NOMO-1 (cell line): ENCODE measurements around the gene ACADVL.

Source experiments
- DNase-seq, 2 experiments: peaks; one replicate each; lab custom pipeline; 2025; ENCODE audit not compliant: unreplicated experiment in 2 of 2; lab: John Stamatoyannopoulos, UW

ACADVL gene

DNA sequence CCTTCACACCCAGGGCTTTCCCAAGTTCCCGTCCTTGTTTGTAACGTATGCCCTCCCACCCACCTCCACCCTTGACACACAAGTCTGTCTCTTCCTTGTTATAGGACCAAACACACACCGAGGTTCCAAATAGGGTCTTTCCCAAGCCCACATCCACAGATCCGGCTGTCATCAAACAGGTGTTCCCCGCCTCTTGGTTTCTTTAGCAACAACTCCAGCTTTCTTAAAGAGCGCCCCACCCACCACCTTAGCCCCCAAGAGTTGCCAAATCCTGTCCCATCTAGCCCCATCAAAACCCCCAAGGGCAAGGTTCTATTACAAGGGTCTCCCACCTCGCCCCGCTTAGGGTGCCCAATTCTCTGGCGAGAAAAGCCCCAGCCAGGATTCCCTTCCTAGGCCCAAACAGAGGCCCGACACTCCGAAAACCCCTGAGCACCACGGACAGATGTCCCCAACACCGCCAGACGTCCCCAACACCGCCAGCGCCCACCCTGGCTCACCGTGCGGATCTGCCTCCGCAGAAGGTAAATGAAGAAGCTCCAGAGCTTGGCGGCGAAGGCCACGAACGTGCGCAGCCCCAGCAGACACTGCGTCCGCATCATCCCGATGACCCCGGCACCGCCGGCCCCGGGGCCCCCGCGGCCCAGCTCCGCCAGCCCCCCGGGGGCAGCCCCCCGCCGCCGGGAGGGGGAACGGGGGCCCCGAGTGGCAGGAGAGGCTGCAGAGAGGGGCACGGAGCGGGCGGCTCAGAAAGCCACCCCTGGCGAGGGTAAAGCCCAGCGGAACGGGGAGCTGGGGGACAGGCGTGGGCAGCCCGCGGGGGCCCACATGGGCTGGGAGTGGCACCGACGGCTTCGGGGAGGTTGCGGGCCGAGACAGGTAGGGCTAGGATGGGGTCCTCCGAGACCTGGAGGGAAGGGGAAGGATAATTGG, 31.2 kb downstream of the ACADVL start:
- no peak for DNase-seq

DNA sequence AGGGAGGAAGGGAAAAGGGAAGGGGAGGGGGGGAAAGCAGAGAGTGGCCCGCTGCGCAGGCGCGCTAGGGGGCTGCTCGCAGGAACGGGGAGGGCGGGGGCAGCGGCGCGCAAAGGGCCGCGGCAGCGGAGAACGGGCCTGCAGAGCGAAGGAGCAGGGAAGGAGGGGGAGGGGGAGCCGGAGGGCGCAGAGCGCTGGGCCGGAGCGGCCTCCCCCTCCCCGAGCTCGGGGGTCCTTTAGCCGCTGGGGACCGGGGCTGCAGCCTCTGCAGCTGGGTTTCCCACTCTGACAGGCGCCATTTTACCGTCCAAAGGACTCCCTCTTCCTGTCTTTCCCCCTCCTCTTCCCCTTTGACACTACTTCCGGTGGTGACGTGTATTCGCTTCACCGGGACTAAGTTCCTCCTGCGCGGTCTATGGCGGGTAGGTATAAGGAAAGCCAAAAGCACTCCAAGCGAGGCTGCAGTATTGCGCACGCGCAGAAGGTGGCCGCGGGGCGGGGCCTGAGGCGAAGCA, 32.0 kb downstream of the ACADVL start, which contains the start of gene CTDNEP1:
Gene CTDNEP1 (minus strand): TSS at position 74 of the 515 bp plus-strand sequence. CDS start 438 bp downstream, outside the sequence.
- peak; percentile 95 to 98 for DNase-seq

DNA sequence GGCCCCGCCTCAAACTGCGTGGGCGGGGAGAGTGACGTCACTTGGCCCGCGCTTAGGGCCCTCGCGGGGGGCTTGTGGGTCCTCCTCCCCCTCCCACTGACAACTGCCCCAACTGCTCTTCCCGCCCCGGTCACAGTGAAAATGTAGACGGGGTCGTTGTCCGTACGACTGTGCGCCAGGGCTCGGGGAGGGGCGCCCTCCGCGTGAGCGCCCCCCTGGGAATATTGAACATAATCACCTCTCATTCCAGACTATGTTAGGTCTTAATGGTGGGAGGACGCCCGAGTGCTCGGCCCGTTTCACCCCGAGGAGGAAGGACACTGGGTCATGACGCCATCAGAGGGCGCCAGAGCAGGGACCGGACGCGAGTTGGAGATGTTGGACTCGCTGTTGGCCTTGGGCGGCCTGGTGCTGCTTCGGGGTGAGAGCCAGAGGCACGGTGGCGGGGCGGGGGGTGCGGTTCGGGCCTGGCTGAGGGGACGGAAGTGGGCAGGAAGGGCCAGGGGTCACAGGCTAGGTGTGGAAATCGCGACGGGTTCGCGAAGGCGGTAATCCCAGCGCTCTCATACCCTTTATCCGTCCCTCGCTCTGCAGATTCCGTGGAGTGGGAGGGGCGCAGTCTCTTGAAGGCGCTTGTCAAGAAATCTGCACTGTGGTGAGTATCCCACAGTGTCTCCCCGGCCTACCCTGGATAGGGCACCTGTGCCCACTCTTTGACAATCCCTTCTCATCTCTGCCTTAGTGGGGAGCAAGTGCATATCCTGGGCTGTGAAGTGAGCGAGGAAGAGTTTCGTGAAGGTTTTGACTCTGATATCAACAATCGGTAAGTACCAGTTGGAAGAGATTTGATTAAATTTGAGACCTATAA, 32.7 kb downstream of the ACADVL start, which contains the start of gene ELP5:
Gene ELP5 (plus strand): TSS at position 40 of the 868 bp plus-strand sequence. CDS start 336 bp downstream, at position 376.
- peak; percentile 89 to 90 for DNase-seq

DNA sequence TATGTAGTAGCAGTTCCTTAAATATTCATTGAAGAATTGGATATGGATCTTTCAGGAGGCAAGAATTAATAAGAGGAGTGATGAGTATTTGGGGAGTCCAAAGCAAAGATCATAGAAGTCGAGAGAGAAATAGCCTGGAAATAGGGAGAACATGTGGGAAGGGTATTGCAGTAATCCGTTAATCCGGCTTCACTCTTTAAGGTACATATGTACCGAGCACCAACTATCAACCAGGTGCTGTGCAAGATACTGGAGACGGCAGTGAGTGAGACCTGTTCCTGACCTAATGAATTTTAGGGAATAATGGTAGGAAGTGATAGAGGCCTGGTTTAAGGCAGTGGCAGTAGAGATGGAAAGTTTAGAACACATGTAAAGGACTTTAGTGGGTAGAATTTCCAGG, 33.3 kb downstream of the ACADVL start:
- no peak for DNase-seq

DNA sequence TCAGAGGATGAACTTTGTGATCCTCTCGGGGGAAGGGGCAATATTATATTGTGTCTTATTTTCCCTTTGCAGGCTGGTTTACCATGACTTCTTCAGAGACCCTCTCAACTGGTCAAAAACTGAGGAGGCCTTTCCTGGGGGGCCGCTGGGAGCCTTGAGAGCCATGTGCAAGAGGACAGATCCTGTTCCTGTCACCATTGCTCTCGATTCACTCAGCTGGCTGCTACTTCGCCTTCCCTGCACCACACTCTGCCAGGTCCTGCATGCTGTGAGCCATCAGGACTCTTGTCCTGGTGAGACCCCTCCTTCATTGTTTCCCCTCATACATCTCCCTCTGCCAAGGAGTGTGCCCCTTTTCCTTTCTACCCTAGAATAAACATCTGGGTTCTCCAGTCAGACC, 34.8 kb downstream of the ACADVL start:
- no peak for DNase-seq

DNA sequence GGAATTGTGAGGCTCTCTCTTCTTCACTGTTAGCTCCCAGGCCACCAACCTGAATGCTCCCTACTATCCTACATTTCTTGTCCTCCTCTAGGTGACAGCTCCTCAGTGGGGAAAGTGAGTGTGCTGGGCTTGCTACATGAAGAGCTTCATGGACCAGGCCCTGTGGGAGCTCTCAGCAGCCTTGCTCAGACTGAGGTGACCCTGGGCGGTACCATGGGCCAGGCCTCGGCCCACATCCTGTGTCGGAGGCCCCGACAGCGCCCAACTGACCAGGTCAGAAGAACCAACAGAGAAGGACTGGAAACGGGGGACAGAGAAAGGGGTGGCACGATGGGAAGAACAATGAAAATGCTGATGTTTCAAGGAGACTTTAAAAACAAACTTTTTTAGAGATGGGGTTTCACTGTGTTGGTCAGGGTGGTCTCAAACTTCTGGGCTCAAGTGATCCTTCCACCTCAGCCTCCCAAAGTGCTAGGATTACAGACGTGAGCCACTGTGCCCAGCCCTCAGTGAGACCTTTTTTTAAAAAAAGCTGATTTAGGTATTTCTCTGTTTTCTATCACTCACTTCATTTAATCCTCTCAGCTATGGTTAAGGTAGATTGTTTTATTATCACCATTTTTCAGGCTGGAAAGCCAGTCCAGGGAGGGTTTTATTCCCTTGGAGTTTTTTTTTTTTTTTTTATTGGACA, 37.2 kb downstream of the ACADVL start:
- DNase-seq, result no peak

DNA sequence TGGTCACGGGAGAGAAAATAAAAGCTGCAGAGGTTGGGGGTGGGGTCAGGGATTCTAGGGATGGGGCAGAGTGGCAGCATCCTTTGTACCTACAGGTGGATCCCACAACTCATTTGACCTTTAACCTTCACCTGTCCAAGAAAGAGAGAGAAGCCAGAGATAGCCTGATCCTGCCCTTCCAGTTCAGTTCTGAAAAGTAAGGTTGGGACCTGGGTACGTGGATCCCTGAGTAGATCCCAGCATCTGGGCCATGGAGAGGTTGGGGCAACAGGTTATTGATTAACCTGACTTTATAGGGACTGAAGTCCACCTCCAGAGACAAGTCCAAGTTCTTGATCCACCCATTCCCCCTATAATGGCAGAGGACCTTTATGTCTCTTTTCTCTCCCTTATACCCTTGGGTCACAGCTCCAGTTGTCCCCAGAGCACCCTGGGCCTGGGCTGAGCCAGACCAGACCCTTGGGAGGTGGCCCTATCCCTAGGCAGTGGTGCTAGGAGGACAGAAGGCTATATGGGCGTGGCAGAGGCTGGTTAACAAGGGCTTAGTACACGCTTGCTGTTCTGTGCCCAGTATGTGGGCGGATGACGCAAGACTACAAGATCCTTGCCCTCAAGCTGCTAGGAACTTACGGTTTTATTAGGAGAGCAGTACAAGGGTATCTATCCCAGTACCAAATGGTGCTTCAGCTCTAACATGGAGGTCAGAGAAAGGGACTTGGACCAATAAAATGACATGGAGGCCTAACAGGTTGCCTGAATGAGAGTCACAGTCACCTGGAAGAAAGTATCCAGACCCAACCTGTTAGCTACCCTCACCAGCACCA, 39.2 kb downstream of the ACADVL start:
- DNase-seq, result no peak

DNA sequence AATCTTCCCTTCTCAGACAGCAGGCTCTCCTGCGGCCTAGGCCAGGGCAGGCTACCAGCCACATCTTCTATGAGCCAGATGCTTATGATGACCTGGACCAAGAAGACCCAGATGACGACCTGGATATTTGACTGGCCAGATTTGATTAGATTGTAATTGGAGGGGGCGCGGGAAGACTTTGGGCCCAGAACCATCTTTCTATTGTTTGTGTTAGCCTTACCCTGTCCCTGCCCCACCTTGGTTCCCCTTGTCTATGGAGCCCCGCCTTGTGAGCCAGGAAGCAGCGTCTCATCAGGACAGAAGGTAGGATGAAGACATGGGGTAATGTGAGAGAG, 39.8 kb downstream of the ACADVL start:
- DNase-seq, result no peak

DNA sequence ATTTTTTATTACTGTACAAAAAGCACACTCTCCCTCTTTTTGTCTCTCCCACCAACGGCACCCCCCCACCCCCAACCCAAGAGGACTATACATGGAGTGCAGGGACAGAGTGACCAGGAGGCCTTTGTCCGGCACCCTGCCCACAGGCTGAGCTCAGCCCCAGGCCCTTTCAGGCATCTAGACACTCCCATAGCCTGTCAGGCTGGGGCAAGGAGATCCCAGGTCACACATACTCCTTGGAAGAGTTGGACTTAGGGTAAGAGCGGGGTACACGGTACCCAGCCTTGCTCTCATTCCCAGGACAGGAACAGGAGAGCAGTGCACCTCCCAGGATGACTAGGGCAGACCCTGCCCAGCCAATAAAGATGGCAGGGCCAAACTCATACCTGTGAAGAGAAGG, 40.4 kb downstream of the ACADVL start:
- DNase-seq, result no peak

DNA sequence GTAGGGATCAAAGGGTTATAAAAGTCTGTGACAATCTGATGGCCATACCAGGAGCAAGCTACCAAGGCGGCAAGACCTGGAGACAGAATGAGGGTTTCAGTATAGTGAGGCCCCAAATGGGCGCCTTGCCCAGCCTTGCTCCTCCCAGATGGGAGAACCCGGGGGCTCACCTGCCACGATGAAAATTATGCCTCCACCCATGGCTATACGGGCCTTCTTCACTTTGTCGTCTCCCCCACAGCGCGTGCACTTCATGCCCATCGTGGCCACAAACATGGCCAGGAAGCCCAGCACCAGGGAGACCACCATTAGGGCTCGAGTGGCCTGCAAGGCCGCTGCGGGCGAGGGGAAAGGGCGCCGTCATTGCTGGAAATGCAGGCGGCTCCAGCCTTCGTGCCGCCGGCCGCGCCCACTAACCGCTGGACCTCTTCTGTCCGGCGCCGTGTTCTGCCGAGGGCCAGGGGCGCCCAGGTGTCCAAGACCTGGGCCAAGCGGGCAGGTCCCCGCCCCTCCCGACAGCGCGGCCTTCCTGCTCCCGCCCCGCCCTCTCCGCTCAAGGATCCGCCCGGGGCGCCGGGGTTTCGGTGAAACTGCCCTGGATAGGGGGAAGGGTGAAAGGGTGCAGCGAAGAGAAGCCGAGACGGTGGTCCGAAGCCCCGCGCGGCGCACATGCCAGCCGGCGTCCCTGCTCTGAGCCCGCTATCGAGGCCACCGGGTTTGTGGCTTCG, 41.1 kb downstream of the ACADVL start:
- DNase-seq, result no peak

DNA sequence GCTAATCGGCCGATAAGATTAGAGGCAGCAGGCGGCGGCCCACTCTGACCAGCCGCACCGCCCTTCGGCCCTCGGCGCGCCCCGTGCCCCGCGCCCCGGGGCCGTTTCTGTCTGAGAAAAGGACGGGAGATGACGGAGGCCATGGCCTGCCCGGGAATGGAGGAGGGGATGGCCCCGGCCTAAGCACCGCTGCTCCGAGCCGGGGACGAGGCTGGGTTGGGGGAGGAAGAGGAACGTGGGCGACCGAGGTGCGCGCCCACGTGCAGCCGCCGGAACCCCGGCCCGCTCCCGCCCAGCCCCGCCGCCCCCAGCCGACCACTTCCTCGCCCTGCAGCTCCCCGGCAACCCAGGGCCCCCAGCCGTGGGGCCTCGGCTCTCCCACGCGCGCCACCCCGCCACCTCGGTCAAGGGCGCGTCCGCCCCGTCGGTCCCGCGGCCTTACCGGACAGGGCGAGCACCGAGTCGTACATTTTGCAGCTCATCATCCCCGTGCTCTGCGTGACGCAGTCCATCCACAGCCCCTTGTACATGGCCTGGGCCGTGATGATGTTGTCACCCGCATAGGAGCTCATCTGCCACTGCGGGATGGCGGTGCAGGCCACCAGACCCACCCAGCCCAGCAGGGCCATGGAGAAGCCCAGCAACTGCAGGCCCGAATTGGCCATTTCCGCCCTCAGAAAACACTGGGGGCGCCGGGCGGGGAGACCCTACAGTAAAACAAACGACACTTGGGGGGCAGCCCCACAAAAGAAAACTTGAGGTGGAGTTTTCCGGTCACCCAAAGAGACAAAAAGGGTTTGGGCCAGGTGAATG, 41.8 kb downstream of the ACADVL start:
- DNase-seq, result no peak

DNA sequence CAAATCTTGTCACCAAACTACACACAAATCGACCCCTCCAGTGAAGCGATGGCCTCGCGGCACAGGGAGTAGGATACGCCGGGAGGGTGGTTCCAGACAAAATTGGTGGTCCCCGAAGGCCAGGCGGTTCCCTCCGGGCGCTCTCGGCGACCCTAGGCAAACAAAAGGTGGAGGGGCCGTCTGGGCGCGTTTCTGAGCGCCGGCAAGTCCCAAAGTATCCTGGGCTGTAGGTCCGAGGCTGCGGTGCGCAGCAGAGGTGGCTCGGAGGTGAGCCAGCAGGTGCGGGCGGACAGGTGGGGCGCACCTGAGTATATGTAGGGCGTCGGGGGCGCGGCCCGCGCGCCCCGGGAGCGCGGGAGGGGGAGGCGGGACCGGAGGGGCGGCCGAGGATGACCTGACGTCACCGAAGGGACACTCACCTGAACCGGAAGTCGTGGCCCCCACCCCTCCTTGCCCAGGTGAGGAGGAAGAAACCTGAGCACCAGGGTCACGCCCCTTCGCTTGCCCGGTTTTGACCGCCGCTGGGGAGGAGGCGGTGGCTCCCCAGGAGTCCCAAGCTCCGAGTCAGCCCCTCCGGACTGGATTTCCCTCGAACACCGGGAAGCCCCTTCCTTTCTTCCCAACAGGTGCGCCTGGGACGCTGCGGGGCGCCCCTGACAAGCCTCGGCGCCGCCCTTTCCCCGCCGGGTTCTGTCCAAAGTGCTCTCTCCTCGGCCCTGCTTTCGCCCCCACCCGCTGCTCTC, 42.6 kb downstream of the ACADVL start, which contains the start of gene CLDN7:
Gene CLDN7 (minus strand): TSS at position 287 of the 743 bp plus-strand sequence. CDS start 435 bp downstream, outside the sequence.
- no peak for DNase-seq

DNA sequence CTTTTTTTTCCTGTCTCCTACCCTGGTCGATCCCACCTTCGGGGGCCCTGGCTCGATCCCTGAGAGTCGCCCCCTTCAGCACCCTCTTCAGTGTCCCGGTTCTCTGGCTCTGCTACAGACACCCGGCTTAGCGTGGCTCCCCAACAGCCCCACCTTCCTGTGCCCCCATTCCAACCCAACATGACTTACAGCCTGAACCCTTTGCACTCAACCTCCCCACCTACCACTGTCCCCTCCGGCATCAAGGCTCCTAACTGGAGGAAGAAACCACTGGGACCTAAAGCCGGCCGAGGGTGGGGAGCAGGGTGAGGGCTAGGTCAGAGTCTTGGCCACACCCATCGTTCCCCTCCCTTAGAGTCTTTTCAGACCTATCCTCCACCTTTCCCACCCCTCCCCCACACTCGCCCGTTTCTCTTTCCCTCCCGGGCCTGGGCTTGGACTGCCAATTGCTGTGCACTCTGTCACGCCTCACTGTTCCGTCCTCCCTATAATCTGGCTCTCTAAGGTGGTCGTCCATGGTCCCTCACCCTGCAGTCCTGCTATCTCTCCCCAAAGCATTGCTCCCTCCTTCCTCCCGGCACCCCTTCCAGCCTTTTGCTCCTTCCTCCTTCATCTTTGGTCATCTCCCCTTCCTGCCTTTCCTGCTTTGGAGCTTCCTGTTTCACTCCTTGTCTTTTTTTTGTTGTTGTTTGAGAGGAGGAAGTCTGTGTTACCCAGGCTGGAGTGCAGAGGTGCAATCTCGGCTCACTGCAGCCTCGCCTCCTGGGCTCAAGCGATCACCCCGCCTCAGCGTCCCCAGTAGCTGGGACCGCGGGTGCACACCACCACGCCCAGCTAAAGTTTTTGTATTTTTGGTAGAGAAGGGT, 43.4 kb downstream of the ACADVL start:
- peak in 1 of 2 experiments; percentile 28 for DNase-seq

DNA sequence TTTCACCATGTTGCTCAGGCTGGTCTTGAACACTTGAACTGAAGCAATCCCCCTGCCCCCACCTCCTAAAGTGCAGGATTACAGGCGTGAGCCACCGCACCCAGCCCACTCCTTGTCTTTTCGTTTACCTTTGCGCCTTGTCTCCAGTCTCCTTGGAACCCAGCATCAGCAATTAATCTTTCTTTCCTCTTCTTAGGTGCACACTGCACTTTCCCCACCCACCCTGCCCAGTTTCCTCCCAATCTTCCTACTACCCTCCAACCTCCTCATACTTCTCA, 44.0 kb downstream of the ACADVL start:
- no peak for DNase-seq

DNA sequence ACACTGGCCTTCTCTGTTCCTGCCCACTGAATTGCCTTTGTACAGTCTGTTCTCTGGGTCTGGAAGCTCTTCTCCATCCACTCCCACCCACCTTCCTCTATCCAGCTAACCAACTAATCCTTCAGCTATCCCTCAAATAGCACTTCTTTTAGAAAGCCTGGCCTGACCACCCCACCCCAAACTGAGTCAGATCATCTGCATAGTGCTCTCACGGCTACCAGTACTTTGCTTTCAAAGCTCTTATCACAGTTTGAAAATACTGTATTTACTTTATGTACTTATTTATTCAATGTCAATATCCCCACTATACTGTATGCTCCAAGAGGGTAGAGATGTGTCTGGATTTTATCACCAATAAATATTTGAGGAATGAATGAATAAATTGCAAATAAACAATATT, 47.0 kb downstream of the ACADVL start:
- DNase-seq, result no peak
